T-helper 17 cell (primary cell): Measurements from ENCODE around the gene MUC6. TPM values are rescaled to one million over a fixed set of nuclear protein-coding genes. Genes with fewer than 3 reads are reported as not detected.
"Not testable (repeated sequence)": the region's sequence is repeated elsewhere in the genome, so short reads cannot be mapped to it uniquely, and the experiment has no call there.

Source experiments
- ATAC-seq: fragments of 150-1000 bp; cut with Tn5 transposase; 2 replicates; pipeline ENCODE4 v1.10.0; 2021; ENCODE audit warnings: mild to moderate bottlenecking, moderate library complexity
- DNase-seq, 3 donors: peaks; one replicate each; pipeline versions ENCODE4 v3.0.0 to v3.0.0-alpha.2; 2020 to 2021
- H3K9me3 ChIP-seq: one replicate; pipeline ENCODE4 v1.7.0; 2013; ENCODE audit warnings: low read length, mild to moderate bottlenecking; ENCODE audit not compliant: control insufficient read depth, poor library complexity, severe bottlenecking
- H3K27ac Mint-ChIP-seq: one replicate; pipeline ENCODE4 v1.8.0; 2022; ENCODE audit warnings: mild to moderate bottlenecking, moderate library complexity, mixed read lengths
- H3K27me3 Mint-ChIP-seq: one replicate; pipeline ENCODE4 v1.8.0; 2022; ENCODE audit warnings: mixed read lengths
- H3K36me3 Mint-ChIP-seq: one replicate; pipeline ENCODE4 v1.8.0; 2022; ENCODE audit warnings: low read depth, mixed read lengths
- H3K4me1 Mint-ChIP-seq: one replicate; pipeline ENCODE4 v1.8.0; 2022; ENCODE audit warnings: mild to moderate bottlenecking, mixed read lengths
- H3K4me3 Mint-ChIP-seq: one replicate; pipeline ENCODE4 v1.8.0; 2022; ENCODE audit warnings: mild to moderate bottlenecking, moderate library complexity, mixed read lengths
- total RNA-seq, 4 donors: library from RNA in 2 of 4; stranded (reverse) in 2 of 4; gene quantifications; one replicate each; pipeline ENCODE4 v1.2.3 and lab custom pipeline; 2022 to 2026

The MUC6 gene
- total RNA-seq, 2 donors from 2014 or later: not detected

DNA sequence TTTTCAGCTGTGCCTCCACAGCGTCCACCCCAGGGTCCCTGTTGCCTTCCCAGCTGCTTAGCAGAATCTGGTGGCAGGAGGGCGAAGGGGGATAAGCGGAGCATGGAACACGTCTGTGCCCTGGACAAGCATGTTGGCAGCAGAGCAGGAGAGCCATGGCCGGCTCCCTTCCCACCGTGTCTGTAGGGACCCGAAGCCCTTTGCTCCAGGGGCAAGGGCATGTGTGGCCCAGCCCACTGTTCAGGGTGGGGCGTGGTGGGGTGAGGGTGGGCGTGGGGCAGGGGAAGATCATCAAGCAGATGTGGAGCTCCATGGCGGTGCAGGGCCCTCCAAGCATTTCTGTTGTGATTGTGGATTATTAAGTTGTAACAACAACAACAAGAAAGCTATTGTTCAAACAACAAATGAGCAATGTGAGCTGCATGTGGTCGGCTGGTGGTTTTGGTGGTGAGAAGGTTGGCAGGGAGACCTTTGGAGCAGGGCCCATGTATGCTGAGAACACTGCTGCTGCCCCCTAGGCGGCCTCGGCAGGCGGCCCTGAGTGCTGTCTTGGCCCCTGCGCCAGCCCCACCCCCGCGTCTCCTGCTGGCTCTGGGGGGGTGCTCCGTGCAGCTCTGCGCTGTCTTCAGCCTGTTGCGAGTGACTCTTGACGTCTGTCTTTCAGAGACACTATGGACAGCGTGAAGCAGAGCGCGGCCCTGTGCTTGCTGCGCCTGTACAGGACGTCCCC is 59.9 kb downstream of the MUC6 start:
- ATAC-seq (no peak), DNase-seq (no peak)
- H3K4me3 Mint-ChIP-seq: no peak overlapping the region
- no peak overlapping the region for H3K27ac Mint-ChIP-seq
- H3K27me3 Mint-ChIP-seq: no peaks in the 10 kb centered on the region
- H3K36me3 Mint-ChIP-seq: peaks cover 4% of the 10 kb centered on the region
- peaks cover 11% of the 10 kb centered on the region for H3K4me1 Mint-ChIP-seq
- no peaks in the 10 kb centered on the region for H3K9me3 ChIP-seq

DNA sequence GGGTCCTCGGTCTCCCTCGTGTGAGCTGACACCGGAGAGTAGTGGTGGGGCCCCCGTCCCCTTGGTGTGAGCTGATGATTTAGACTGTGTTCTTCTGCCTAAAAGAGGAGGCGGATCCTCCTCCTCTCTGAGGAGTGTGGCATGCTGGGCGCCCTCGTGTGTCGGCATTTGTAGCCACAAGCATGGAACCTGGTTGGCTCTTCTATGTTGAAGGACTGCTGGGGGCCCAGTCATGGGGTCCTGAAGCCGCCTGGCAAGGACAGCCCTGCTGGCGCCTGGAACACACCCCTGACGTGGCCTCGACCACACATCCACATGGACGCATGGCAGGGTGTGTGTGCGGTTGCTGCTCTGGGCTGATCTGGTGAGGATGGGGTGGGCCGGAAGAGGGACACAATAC is 60.7 kb downstream of the MUC6 start:
- Mint-ChIP-seq H3K4me1 (peaks cover 16% of the 10 kb centered on the region), H3K4me3 (no peak overlapping the region), H3K27ac (no peak overlapping the region), H3K36me3 (peaks cover 6% of the 10 kb centered on the region), H3K27me3 (no peaks in the 10 kb centered on the region)
- ATAC-seq (no peak), DNase-seq (no peak)
- H3K9me3 ChIP-seq: no peaks in the 10 kb centered on the region

DNA sequence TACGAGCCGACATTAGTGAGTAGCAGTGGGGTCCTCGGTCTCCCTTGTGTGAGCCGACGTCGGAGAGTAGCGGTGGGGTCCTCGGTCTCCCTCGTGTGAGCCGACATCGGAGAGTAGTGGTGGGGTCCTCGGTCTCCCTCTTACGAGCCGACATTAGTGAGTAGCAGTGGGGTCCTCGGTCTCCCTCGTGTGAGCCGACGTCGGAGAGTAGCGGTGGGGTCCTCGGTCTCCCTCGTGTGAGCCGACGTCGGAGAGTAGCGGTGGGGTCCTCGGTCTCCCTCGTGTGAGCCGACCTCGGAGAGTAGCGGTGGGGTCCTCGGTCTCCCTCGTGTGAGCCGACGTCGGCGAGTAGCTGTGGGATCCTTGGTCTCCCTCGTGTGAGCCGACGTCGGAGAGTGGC is 61.1 kb downstream of the MUC6 start:
- H3K27ac Mint-ChIP-seq, H3K4me3 Mint-ChIP-seq, ATAC-seq, H3K9me3 ChIP-seq, H3K27me3 Mint-ChIP-seq, DNase-seq, H3K36me3 Mint-ChIP-seq: not testable (repeated sequence)
- H3K4me1 Mint-ChIP-seq: peaks cover 21% of the 10 kb centered on the region

DNA sequence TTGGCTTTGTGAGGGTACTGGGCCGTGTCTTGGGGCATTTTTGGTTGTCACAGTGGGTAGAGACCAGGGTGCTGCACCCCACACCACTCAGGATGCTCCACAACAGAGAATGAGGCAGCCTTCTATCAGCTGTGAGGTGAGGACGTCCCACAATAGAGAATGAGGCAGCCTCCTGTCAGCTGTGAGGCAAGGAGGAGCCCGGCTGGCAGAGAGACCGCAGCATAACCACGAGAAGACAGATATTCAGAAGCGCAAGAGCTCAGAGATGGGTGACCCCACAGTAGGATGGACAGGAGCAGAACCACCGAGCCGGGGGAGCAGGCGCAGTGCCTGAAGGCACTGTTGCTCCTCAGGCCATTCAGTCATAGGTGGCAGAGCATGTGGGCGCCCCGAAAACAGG is 63.3 kb downstream of the MUC6 start:
- H3K4me3 Mint-ChIP-seq: no peak overlapping the region
- peak overlapping the region; percentile 37 for H3K27ac Mint-ChIP-seq
- no peak for DNase-seq
- H3K4me1 Mint-ChIP-seq: peaks cover 19% of the 10 kb centered on the region
- H3K36me3 Mint-ChIP-seq: peaks cover 7% of the 10 kb centered on the region
- ATAC-seq: no peak
- H3K9me3 ChIP-seq: no peaks in the 10 kb centered on the region
- H3K27me3 Mint-ChIP-seq: no peaks in the 10 kb centered on the region

DNA sequence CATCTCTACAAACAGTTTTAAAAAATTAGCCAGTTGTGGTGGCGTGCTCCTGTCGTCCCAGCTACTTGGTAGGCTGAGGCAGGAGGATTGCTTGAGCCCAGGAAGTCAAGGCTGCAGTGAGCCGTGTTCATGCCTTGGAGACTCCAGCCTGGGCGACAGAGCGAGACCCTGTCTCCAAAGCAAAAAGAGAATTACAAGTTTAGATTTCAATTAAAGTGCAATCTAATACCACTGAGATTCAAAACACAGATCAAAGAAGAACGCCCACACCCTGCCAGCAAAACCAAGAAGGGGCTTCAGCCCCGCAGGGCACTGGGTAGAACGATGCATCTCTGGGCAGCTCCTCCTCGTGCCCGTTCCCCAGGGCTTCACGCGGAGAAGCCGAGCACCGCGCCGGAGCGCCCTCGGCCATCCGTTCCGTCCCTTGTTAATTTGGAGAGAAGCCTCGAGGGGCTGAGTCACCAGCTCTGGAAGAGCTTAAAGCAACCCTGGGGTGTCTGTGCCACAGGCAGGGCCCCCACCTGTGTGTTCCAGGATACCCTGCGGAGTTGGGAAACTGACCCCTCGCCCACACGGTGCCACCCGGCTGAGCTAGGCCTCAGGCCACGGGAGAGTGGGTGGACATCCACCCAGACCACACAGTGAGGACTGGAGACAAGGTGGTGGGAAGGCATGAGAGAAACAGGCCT is 63.9 kb downstream of the MUC6 start:
- H3K27ac Mint-ChIP-seq: peak overlapping the region; percentile 84
- no peak overlapping the region for H3K4me3 Mint-ChIP-seq
- H3K27me3 Mint-ChIP-seq: no peaks in the 10 kb centered on the region
- peaks cover 19% of the 10 kb centered on the region for H3K4me1 Mint-ChIP-seq
- H3K36me3 Mint-ChIP-seq: peaks cover 7% of the 10 kb centered on the region
- ATAC-seq: no peak
- no peak for DNase-seq
- H3K9me3 ChIP-seq: no peaks in the 10 kb centered on the region

DNA sequence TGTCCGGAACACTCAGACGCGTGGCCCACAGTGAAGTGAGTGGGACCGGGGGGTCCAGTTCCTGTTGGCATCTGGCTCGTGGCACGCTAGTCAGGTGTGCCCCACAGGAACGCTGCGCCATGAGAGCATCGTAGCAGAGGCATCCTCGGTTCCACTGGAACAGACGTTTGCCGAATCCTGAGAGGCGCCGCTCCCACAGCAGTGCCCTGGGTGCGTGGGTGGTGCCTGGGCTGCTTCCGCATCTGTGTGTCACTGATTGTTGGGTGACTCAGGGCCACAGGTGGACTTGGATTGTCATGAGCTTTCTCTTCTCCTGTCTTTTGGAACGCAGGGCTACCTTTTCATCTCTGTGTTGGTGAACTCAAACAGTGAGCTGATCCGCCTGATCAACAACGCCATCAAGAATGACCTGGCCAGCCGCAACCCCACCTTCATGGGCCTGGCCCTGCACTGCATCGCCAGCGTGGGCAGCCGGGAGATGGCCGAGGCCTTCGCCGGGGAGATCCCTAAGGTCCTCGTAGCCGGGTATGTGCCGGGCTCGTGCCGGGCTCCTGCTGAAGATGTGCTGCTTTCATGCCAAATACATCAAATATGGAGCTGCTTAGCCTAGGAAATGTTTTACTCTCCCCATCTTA is 64.7 kb downstream of the MUC6 start:
- peaks cover 7% of the 10 kb centered on the region for H3K36me3 Mint-ChIP-seq
- DNase-seq: no peak
- ATAC-seq: no peak
- peak overlapping the region; percentile 59 for H3K4me3 Mint-ChIP-seq
- peak overlapping the region; percentile 84 for H3K27ac Mint-ChIP-seq
- H3K9me3 ChIP-seq: no peaks in the 10 kb centered on the region
- H3K4me1 Mint-ChIP-seq: peaks cover 19% of the 10 kb centered on the region
- no peaks in the 10 kb centered on the region for H3K27me3 Mint-ChIP-seq

DNA sequence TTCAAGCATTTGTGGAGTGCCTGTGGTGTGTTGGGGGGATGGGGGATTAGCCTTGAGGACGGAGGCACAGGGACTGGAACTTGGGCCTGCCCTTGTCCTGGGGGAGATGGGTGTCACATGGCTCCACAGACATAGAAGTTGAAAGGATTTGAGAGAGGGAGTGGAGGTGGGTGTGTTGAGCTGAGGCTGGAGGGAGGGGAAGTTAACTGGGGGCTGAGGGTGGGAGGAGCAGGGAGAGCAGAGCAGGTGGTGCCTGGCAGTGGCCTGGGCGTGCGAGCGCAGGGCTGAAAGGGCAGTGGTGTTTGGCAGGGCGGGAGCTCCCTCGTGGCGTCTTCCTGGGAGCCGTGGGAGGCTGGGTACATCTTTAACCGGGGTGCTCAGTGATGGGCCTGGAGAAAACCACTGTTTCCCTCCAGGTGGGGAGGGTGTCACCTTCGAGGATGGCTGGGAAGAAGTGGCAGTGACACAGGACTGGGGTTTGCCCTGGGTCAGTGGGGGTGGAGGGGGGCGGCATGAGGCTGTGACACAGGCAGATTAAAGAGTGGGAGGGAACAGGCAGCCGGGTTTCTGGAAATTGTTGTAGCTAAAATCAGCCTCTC is 65.3 kb downstream of the MUC6 start:
- H3K4me1 Mint-ChIP-seq: peaks cover 21% of the 10 kb centered on the region

DNA sequence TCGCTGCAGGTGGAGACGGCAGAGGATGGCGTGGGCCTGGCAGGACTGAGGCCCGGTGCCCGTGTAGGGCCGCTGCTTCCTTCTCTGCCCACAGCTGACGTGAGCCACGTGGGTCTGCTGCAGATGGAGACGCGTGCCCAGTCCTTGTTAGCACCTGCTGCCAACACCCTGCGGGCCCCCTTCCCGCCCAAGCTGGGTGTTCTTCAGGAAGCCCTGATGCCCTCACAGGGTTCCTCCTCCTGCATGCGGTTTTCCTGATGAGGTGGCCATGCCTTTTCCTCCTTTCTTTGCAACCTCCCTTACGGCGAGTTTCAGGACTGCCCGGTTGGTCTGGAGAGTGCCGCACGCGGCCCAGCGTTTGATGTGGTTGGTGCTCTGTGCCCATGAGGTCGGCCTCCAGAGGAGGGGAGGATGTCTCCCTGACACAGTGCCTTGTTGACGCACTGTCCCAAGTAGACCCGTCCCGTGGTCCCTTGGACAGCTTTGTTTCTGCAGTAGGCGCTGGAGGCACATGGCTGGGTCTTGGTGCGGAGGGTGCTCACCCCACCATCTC is 66.1 kb downstream of the MUC6 start:
- H3K4me1 Mint-ChIP-seq: peaks cover 24% of the 10 kb centered on the region
- peak overlapping the region; percentile 82 for H3K4me3 Mint-ChIP-seq
- peak overlapping the region; percentile 84 for H3K27ac Mint-ChIP-seq
- H3K36me3 Mint-ChIP-seq: peaks cover 9% of the 10 kb centered on the region
- H3K9me3 ChIP-seq: no peaks in the 10 kb centered on the region
- ATAC-seq (peak; percentile 70), DNase-seq (no peak)
- no peaks in the 10 kb centered on the region for H3K27me3 Mint-ChIP-seq

More for the DNA sequence above, 65.3 kb downstream of the MUC6 start:
- peak overlapping the region; percentile 84 for H3K27ac Mint-ChIP-seq
- H3K9me3 ChIP-seq: no peaks in the 10 kb centered on the region
- no peaks in the 10 kb centered on the region for H3K27me3 Mint-ChIP-seq
- DNase-seq (no peak), ATAC-seq (no peak)
- H3K36me3 Mint-ChIP-seq: peaks cover 7% of the 10 kb centered on the region
- no peak overlapping the region for H3K4me3 Mint-ChIP-seq

DNA sequence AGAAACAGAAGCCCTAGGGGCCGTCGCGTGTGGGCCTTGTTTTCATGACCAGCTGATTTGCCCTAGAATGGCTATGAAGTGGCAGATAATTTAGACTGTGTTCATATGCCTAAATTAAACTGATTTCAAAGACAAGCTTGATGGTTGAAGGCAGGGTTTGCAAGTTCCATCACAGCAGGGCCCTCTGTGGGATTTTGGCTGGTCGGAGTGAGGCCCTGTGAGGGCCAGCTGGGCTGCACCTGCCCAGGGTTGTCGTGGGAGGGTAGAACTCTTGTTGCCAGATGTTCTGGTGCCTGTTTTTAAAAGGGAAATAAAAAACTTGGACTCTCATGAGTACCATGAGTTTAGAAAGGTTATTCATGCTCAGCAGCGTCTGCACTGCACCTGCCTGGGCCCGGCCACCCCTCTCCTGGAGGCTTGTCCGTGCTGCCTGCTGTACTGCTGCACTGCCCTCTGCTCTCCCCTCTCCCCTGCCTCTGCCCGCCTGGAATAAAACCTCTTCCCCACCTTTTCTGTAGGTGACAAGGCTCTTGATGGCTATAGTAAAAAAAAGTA is 66.8 kb downstream of the MUC6 start:
- H3K4me3 Mint-ChIP-seq: peak overlapping the region; percentile 82
- peaks cover 12% of the 10 kb centered on the region for H3K36me3 Mint-ChIP-seq
- DNase-seq (no peak), ATAC-seq (no peak)
- H3K9me3 ChIP-seq: no peaks in the 10 kb centered on the region
- H3K4me1 Mint-ChIP-seq: peaks cover 25% of the 10 kb centered on the region
- H3K27me3 Mint-ChIP-seq: no peaks in the 10 kb centered on the region
- H3K27ac Mint-ChIP-seq: peak overlapping the region; percentile 84

DNA sequence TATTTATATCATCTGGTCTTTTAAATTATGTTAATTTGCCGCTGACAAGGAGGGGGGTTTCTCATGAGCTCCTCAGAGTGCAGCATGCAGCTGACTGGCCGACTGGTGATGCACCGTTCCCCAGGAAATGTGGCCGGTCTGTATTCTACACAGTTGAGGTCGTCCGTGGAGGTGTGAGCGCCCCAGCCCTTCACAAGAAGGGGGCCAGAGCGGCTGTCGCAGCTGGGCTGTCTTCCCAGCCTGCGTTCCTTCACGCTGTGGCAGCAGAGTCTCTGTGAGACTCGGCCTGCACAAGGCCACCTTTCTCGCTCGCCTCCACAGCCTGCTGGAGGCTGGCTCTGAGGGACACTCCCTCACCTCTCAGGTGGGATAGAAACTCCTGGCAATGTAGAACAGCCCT is 67.7 kb downstream of the MUC6 start:
- Mint-ChIP-seq H3K27me3 (no peaks in the 10 kb centered on the region), H3K36me3 (peaks cover 11% of the 10 kb centered on the region), H3K4me1 (peaks cover 30% of the 10 kb centered on the region), H3K4me3 (peak overlapping the region; percentile 36), H3K27ac (no peak overlapping the region)
- no peaks in the 10 kb centered on the region for H3K9me3 ChIP-seq
- ATAC-seq: no peak
- no peak for DNase-seq

DNA sequence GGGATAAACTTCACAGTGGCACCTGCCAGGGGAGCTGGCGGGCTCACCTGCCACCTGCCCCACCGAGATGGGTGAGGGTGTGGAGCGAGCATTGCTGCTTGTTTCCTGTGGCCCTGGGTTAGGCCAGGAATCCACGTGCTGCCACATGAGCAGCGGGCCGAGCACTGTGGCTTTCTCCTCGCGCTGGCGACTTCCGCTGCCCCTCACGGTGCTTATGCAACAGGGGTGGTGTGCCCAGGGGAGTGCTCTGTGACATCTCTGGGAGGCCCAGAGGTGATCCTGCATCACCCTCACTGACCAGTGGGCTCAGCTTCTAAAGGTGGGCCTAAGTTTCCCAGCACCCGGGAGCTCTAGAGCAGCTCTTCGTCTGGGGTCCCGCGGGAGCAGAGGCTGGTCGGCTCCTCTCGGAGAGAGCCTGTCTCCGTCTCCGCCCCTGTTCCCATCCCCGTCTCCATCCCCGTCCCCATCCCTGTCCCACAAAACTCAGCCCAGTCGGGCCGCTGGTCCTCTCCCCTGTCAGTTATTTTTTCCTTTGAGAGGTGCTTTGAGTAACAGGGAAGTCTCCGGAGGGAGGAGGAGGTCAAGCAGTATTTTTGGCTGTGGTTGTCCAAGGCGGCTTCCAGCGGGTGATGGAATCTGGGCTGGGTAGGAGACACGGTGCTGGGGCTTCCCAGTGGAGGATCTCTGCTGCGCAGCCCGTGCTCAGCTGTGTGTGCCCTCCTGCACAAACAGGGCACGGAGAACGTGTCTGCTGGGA is 68.3 kb downstream of the MUC6 start:
- H3K27me3 Mint-ChIP-seq: no peaks in the 10 kb centered on the region
- H3K4me1 Mint-ChIP-seq: peaks cover 30% of the 10 kb centered on the region
- peaks cover 8% of the 10 kb centered on the region for H3K36me3 Mint-ChIP-seq
- H3K9me3 ChIP-seq: no peaks in the 10 kb centered on the region
- no peak overlapping the region for H3K27ac Mint-ChIP-seq
- DNase-seq (no peak), ATAC-seq (no peak)
- H3K4me3 Mint-ChIP-seq: no peak overlapping the region

DNA sequence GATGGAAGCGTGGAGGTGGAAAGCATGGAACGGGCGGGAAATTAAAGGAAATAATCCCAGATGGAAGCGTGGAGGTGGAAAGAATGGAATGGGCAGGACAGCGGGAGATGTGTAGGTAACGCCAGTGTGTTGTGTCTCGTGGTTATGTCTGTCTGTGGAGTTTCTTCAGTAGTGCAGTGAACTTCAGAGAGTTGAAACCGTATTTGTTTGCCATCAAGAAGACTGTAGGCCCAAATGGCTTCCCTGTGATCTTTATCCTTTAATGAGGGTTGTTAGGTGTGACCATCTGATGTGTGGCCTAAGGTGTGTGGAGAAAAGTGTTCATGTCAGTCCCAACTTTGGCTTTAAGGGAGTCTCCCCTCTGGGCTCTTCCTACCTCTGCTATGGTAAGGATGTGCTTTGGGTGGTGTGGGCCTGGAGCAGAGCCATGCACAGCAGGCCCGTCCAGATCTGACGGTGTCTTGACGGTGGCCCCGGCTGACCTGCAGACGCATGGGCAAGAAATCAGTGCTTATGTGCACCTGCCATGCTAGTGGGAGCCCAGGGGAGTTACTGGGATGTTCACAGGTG is 71.2 kb downstream of the MUC6 start:
- H3K9me3 ChIP-seq: no peaks in the 10 kb centered on the region
- ATAC-seq (no peak), DNase-seq (no peak)
- Mint-ChIP-seq H3K27ac (peak overlapping the region; percentile 21), H3K36me3 (peaks cover 8% of the 10 kb centered on the region), H3K27me3 (no peaks in the 10 kb centered on the region), H3K4me3 (peak overlapping the region; percentile 36), H3K4me1 (peaks cover 17% of the 10 kb centered on the region)
